Stimulated activated CD4-positive, alpha-beta T cell treated with anti-CD3 and anti-CD28 coated beads, TNF-alpha, amount 100 ng/mL, for 1 hour (primary cell): ENCODE measurements around the gene PDE4B.

ENCODE experiments used
- DNase-seq, 3 donors: peaks; one replicate each; pipeline ENCODE4 v3.0.0-alpha.2; 2020; ENCODE audit warnings: low read depth in 3 of 3, low spot score in 1 of 3

The PDE4B gene

DNA sequence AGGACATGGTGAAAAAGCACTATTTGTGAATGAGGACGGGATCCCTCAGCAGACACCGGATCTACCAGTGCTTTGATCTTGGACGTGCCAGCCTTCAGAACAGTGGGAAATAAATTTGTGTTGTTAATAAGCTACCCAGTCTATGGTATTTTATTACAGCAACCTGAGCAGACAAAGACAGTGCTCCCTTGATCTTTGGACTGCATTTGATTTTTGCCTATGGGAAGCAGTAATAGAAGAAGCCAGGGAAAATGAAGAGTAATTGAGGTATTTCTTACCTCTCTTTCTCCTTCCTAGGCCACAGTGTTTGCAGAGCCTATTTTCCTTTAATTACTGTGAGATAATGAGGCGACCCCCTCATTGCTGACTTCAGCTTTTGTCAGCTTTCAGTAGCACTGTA is 87.9 kb downstream of the PDE4B start:
- no peak for DNase-seq

DNA sequence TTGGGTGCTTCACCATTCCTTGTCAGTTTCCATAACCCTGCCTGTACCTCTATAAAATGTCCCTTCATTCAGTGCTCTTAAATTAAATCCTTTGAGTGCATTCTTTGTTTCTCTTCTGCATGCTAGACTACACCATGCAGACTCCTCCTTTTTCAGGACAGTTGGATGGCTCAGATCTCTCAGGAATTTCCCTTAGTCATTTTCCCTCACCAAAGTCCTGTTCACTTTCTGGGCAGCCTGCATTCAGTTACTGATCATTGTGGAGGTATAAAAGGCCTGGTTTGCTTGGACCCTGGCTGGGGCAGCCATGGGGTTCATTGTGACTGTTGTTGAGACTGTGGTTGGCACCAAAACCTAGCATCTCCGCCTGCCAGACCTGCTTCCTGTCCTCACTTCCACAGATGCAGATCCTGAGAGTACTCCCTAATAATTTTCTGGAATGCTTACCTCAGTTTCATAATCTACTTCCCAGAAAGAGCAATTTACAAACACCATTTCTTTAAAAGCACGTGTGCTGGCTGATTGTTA is 88.4 kb downstream of the PDE4B start:
- no peak for DNase-seq

DNA sequence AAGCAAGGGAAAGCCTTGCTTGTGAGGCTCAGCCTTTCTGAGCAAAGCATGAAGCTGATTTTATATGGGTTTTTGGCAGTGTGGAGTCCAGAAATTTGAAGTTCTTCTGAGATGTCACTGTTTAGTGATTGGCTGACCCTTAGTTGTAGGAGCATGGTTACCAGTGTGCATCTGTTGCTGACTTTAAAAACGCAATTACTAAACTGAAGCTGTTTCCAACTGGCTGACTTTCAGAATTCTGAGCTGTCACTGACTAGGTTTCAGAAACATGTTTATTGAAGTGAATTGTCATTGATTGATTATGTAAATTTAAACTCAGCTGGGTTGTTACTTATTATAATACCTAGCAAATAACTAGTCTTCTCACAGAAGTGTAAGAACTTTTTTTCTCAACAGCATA is 89.4 kb downstream of the PDE4B start:
- no peak for DNase-seq

DNA sequence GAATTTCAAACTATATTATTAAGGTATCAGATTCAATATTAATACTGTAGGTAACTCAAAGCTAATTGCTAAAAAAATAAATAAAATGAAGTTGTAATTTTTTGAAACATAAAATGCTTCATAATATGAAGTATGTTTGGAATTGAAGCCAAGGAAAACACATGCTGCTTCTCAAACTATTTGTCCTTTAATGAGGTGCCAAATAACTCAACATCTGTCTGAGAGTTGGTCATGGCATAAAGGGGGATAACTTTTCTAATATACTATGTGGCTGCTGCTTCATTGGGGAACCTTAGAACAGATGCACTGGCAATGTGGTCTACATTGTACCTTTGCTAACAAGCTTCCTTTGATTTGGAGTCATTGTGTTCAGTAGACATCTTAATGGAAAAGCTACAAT is 96.7 kb downstream of the PDE4B start:
- DNase-seq, result no peak

DNA sequence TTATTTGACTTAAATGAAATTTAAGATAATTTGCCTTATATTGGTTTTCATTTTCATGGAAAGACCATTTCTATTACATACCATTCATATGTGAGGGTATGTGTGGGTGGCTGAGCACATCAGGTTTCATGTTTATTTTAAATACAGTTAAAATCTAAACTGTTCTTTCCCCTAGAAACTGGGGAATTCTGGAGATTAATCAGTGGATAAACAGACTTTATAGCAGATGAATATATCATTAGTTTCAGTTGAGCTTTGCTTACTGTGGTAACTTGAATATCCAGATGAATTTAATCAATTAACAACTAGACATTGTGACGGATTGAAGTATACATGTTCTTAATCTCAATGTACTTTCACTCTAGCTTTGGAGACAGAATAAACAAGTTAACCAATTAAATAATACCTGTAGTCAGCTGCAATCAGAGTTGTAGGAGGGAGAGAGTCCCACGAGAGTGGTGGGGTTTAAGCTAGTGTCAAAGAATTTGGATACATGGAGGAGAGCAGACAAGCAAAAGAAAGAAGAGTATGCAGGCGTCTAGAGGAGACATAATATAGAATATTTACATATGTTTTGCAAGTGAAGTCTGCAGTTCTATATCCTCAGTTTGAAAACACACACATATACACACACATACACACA is 97.6 kb downstream of the PDE4B start:
- no peak for DNase-seq

DNA sequence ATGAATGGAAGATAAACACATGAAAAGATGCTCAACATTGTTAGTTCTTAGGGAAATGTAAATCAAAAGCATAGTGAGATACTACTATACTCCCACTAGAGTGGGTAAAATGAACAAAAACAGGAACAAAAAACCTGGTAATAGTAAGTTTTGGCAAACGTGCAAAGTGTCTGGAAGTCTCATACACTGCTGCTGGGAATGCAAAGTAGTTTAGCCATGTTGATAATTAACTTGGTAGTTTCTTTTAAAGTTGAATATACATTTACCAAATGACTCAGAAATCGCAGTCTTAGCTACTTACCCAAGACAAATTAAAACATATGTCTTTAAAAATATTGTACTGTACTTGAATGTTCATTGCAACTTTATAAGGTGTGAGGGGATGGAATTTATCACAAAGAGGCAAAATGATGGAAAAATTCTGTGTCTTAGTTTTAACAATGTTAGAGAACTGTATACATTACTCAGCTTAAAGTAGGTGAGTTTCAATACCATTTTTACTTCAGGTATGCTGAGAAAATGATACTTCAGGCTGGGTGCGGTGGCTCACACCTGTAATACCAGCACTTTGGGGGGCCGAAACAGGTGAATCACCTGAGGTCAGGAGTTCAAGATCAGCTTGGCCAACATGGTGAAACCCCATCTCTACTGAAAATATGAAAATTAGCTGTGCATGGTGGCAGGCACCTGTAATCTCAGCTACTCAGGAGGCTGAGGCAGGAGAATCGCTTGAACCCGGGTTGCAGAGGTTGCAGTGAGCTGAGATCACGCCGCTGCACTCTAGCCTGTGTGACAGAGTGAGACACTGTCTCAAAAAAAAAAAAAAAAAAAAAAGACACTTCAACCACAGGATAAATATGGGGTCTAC is 102.3 kb downstream of the PDE4B start:
- DNase-seq, result no peak

DNA sequence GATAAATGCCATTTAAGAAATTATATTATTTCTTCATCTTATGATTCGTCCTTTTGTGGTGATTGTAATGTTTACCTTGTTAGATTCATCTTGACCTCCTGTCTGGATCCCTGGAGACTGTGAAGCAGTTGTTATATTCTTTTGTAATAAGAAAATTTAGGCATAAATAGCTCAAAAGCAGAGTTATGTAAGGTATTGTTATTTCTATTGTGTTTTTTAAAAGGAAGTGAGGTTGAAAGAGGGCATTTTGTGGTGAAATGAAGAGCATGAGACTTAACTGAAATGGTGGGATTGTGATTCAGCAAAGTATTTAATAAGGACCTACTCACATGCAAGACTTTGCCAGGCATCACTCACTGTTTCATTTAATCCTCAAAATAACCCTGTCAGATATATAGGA is 104.0 kb downstream of the PDE4B start:
- no peak for DNase-seq

DNA sequence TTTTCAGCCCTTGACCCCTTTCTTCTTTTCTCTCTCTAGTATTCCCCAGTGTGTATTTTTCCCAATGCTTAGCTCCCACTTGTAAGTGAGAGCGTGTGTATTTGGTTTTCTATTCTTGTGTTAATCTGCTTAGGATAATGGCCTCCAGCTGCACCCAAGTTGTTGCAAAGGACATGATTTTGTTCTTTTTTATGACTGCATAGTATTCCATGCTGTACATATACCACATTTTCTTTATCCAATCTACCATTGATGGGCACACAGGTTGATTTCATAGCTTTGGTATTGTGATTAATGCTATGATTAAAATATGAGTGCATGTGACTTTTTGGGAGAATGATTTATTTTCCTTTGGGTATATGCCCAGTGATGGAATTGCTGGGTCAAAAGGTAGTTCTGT is 104.8 kb downstream of the PDE4B start:
- DNase-seq, result no peak

DNA sequence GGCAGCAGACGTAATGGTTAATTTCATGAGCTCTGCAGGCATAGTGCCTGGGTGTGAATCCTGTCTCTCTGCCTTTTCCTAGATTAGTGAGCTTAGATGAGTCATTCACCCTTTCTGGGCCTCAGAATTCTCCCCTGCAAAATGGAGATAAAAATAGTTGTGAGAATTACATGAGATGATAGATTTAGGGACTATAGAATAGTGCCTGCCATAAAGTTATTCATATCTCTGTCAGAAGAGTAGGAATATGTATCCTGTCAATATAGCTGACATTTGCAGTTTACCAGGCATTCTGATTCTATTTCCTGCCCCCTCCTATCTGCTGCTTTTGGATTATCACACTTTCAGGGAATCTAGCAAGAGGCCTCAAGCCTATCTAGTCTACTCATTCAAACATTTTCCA is 112.0 kb downstream of the PDE4B start:
- no peak for DNase-seq

DNA sequence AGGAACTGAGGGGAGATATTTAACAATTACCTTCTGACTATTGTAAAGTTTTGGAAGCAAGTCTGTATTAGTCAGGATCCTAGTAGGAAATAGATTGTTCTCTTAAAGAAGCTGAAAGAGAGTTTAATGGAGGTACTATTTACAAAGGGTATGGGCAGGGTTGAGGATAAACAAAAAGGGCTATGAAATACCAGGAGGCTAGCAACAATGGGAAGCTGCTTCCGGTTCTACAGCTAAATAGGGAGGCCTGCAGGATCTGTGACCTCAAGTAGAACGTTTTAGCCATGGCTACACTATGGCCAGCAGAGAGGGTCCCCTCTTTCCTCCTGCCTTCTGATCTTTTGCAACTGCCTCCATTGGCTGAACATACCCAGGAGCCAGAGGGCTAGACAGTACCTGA is 117.7 kb downstream of the PDE4B start:
- no peak for DNase-seq

DNA sequence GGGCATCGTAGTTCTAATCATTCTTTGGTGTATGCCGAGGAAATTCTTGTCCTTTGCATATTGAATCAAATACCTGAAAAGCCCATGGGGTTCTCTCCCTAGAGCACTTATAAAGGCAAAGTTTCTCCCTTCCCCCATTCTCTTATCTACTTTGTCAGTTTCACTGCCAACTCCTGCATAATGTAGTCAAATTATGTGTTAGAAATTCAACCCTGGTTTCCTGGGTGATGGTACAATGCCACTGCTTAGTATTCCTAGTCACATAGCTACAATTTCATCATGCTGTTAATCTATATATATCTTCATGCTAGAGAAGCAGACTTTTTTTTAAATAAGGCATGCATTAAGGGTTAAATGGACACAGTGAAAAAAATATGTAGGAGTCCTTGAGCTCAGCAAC is 119.0 kb downstream of the PDE4B start:
- no peak for DNase-seq

DNA sequence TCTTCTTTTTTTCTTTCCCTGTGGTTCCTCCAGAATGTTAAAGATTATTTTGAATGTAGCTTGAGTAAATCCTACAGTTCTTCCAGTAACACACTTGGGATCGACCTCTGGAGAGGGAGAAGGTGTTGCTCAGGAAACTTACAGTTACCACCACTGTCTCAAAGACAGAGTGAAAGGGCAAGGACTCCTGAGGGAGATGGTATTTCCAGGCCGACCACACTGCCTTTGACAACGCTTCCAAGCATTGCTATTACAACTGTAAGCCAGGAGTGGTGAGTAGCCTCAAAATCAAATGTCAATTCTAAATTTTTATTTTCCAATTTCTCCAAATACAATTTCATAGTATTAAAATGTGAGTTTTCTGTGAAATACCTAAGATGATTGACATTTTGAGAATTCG is 125.9 kb downstream of the PDE4B start:
- no peak for DNase-seq

DNA sequence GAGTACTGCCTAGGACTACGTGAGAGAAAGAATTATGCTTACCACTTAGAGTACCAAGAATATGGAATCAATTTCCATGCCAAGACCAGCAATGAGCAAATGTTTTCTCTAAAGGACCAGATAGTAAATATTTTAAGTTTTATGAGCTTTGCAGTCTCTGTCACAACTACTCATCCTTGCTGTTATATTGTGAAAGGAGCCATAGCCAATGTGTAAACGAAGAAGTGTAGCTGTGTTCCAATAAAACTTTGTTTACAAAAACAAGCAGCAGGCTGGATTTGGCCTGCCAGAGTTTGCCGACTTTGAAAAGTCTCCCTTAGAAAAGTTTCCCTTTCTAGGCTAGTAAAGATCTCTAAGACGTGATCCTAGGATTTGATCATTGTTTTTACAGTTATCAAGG is 128.8 kb downstream of the PDE4B start:
- no peak for DNase-seq

DNA sequence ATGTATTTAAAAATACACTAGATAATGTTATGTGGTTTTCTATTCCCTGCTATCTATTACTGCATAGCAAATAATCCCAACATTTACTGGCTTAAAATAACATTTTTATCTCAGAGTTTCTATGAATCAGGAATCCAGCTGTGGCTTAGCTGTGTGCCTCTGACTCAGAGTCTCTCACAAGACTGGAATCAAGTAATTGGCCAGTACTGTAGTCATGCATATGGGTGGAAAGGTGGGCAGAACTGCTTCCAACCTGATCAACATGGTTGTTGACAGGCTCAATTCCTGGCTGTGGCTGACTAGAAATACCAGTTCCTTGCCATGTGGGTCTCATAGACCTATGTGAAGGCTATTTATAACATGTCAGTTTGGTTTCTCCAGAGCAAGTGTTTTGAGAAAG is 131.8 kb downstream of the PDE4B start:
- DNase-seq, result no peak

DNA sequence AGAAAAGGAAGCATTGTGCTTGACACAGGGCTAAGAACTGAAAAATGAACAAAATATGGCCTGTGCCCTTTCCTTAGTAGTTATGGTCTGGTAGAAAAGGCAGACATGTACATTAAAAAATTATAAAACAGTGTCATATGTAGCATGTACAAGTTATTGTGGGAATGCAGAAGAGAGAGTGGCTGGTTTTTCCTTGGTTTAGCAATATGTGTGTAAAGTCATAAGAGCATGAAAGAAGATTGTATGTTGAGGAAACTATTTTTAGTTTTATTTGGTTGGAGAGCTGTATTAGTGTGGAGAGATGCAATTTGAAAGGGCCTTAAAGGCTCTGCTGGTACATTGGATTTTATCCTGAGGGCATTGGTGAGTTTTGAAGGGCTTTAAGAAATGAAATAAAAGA is 145.8 kb downstream of the PDE4B start:
- no peak for DNase-seq

DNA sequence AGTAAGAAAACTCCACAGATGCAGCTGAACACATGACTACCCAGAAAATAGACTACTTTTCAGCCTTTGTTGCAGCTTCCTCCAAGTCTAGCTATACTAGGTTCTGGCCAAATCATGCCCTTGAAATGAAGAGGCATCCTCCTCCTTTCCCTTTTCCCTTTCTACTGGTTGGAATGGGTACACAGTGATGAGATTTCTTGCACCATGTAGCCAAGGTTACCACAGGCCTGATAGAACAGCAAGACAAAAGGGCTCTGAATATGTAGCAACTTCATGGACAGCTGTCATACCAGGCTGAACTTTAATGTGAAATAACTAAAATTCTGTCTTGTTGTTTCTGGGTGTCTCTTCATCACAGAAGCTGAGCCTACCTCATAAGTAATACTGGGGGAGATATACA is 146.5 kb downstream of the PDE4B start:
- DNase-seq, result no peak

DNA sequence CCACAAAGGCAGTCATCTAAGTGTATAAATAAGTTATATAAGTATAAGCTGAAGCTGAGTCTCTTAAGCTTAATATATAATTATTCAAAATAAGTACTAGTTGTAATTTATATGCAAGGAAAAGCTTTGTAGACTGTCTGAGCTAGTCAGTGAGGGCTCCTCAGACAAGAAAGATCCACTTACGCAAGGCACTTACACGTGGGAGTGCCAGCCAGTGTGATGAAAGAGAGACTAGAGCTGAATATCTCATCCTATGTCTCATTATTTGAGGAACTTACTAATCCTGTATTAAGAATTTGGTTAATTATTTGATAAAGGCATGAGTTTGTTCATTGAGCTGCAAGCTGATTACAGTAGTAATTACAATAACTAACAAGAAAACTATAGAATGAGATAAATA is 146.9 kb downstream of the PDE4B start:
- no peak for DNase-seq

DNA sequence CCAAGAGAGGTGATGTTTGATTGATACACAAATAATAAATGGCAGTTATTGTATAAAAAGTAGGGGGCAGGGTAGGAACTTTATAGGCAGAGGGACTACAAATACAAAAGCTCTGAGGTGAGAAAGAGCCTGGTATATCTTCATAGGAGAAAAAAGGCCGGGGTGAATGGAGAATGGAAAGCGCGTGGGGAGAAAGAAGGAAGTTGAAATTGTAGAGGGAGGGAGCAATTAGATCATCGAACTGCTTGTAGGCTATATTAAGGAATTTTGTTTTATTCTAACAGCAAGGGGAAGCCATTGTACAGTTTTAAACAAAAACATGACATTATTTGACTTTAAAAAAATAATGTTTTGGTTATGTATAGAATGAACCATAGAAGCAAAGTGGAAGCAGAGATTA is 147.4 kb downstream of the PDE4B start:
- DNase-seq, result no peak

DNA sequence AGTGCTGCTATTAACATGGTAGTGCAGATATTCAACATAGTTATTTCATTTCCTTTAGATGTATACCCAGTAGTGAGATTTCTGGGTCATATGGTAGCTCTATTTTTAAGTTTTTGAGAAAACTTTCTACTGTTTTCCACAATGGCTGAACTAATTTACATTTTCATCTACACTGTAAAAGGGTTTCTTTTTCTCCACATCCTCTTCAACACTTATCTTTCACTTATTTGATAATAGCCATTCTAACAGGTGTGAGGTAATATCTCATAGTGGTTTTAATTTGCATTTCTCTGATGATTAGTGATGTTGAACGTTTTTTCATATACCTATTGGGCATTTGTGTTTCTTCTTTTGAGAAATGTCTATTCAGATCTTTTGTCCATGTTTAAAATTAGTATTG is 149.8 kb downstream of the PDE4B start:
- no peak for DNase-seq

DNA sequence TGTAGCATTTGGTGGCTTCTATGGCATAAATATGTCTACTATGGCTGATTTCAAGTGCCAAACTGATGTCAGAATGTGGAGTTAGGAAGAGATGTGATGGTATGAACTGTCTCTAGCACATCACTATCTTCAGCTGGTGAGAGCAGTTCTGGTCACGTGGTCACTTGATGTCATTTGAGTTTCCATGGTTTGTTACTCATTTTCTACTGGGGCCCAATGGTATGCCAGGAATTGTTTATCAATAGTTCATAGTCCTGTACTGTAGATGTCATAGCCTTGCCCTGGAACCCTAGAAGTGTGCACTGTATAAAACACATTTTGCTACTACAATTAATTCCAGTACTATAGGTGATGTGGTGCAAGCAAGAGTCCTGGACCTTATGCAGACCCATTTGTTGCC is 153.7 kb downstream of the PDE4B start:
- no peak for DNase-seq

DNA sequence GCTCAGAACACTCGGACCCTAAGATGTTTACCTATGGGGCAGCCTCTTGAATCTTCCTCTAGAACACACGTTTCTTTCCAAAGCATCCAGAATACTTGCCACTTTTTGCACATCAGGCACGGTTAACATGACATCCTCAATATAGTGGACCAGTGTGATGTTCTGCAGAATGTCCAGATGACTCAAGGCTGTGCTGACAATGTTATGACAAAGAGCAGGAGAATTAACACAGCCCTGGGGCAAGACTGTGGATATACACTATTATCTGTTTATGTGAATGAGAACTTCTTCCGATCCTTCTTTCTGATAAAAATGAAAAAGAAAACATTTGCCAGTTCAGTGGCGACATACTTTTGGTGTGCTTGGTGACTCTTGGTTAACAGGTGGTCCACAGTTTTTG is 154.3 kb downstream of the PDE4B start:
- no peak for DNase-seq

DNA sequence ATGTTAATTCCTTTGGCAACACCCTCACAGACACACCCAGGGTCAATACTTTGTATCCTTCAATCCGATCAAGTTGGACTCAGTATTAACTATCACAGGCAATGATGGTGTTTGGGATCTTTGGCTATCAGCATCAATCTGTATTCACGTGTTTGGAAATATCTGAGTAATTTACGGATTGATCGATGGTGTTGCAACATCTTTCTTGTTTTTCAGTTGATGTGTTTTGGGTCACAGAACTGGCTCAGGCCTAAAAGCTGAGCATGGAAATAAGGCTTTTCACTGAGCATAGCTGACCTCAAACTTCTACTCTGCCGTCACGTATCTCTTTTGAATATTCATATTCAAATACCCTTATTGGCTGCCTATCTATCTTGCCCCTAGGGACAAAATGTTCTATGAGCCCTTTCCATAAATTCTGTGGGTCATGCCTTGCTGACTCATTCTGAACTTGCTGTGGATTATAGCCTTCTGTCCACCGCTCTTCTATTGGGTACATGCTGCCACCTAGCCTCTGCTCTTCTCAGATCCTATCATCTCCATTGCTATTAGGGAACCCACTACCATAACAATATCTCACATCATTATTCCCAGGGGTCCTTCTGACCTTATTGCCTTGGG is 156.0 kb downstream of the PDE4B start:
- no peak for DNase-seq
